AG09309 (cell line): ENCODE data around the gene SYTL3.
"Not testable (repeated sequence)": the region's sequence is repeated elsewhere in the genome, so short reads cannot be mapped to it uniquely, and the experiment has no call there.

Experiments
- DNase-seq: peaks from one replicate; pipeline ENCODE4 v3.0.0-alpha.2; 2010; ENCODE audit warnings: low read depth
- H3K4me3 ChIP-seq: 2 replicates; pipeline ENCODE4 v1.5.1; 2011; ENCODE audit warnings: mild to moderate bottlenecking, low read depth, low read length, moderate library complexity; ENCODE audit not compliant: control insufficient read depth
- TF ChIP-seq, protein P1 (sequence below): IDR thresholded peaks from 2 replicates; pipeline ENCODE4 v1.5.1; 2011; ENCODE audit warnings: mild to moderate bottlenecking, low read depth, low read length, inconsistent platforms; ENCODE audit not compliant: insufficient read depth, control insufficient read depth; ENCODE audit errors: missing control alignments

SYTL3 gene

DNA sequence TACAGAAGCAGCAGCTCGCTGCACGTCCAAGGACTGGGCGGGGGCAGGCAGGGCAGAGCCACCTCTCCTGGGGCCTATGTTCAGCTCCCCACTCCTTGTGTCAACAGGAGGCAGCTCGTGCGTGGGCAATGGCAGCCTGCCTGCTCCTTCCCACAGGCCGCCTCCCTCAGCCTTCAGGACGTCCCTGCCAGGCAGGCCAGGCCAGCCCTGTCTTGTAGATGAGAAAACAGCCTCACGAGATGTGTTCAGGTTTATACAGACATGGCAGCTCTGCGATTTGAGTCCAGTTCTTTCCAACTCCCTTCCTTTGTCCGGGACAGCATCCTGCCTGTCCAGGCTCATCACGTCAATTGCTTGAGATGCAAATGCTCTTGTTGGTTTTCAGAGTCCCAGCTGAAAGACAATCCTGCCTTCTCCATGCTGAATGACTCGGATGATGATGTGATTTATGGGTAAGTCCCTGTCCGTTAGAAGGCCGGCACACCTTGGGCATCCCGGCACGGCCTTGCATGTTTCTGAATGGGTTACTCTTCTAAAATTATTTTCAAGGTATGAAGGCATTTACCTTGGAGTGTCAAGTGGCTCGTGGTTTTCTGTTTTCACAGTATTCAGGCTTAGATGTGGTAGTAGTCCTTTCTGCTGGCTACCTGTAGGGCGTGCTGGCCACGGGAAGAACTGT, 18.8 kb upstream of the SYTL3 start:
- no peak for DNase-seq
- TF ChIP-seq, protein P1, sequence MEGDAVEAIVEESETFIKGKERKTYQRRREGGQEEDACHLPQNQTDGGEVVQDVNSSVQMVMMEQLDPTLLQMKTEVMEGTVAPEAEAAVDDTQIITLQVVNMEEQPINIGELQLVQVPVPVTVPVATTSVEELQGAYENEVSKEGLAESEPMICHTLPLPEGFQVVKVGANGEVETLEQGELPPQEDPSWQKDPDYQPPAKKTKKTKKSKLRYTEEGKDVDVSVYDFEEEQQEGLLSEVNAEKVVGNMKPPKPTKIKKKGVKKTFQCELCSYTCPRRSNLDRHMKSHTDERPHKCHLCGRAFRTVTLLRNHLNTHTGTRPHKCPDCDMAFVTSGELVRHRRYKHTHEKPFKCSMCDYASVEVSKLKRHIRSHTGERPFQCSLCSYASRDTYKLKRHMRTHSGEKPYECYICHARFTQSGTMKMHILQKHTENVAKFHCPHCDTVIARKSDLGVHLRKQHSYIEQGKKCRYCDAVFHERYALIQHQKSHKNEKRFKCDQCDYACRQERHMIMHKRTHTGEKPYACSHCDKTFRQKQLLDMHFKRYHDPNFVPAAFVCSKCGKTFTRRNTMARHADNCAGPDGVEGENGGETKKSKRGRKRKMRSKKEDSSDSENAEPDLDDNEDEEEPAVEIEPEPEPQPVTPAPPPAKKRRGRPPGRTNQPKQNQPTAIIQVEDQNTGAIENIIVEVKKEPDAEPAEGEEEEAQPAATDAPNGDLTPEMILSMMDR = no peak
- no peak overlapping the region for H3K4me3 ChIP-seq

DNA sequence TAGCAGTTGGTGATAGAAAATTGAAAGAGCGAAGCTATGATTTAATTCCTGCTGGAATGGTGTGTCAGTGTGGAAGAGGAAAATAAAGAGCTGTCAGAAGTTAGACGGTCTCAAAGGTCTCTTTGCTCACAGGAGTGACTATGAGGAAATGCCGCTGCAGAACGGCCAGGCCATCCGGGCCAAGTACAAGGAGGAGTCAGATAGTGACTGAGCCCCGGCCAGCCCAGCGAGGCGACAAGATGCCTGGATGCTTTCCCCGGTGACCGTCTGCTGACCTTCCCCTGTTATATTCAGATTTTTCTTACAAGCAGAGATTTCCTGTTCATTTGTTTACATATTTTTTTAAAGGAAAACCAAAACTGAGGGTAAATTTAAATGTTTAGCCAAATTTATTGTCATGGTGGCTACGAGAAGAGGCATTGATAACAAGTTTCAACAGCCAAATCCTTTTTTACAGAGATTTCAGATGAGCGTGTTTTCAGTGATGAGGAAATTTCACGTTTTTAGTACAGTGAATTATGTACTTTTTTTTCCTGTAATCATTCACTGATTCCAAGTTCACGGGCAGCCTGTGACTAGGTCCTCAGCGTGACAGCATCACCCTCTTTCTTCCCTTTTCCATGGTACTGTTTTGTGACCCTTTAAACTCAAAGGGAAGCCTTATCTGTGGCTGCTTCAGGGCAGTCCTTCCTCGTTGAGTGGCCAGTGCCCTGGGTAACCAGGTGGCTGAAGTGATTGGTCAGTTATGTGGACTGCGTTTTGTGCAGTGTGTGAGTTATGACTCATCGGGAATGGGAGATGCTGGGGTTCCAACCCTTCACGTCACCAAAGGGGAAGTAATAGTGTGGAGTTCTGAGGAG, 17.9 kb upstream of the SYTL3 start:
- DNase-seq = no peak
- TF ChIP-seq, protein P1 = no peak
- no peak overlapping the region for H3K4me3 ChIP-seq

DNA sequence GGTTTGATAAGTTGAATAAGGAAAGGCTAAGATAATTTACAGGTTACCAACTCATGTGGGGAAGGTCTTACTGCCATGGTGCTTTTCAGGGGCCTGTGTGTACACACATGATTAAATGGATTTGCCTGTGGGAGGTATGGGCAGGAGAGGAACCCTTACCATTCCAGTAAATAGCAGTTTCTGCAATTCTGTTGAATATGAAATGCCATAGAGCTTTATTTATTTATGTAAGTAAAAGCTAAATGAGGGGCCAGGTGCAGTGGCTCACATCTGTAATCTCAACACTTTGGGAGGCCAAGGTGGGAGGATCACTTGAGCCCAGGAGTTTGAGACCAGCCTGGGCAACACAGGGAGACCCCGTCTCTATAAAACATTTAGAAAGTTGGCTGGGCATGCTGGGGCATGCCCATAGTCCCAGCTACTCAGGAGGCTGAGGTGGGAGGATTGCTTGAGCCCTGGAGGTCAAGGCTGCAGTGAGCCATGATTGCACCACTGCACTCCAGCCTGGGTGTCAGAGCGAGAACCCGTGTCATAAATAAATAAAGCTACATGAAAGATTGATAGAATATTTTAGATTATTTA, 17.2 kb upstream of the SYTL3 start:
- H3K4me3 ChIP-seq, DNase-seq: not testable (repeated sequence)

DNA sequence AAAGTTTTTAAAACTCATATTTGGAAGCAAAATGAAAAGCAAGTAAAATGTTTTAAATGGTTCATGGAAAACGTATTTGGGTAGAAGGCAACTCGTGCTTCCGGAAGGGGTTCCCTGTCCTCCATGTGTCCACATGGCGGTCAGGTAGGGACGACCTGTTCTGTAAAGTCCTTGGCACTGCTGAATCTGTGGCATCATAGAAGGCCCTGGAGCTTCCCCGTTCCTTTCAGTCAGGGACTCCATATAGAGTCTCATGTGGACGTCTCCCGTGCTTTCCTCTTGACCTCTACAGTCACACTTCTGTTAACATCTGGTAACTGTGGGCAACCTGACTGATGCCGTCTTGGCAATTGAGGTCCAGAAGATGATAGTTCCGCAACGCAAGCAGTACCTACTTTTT, 16.7 kb upstream of the SYTL3 start:
- TF ChIP-seq, protein P1 = no peak
- H3K4me3 ChIP-seq = no peak overlapping the region
- no peak for DNase-seq

DNA sequence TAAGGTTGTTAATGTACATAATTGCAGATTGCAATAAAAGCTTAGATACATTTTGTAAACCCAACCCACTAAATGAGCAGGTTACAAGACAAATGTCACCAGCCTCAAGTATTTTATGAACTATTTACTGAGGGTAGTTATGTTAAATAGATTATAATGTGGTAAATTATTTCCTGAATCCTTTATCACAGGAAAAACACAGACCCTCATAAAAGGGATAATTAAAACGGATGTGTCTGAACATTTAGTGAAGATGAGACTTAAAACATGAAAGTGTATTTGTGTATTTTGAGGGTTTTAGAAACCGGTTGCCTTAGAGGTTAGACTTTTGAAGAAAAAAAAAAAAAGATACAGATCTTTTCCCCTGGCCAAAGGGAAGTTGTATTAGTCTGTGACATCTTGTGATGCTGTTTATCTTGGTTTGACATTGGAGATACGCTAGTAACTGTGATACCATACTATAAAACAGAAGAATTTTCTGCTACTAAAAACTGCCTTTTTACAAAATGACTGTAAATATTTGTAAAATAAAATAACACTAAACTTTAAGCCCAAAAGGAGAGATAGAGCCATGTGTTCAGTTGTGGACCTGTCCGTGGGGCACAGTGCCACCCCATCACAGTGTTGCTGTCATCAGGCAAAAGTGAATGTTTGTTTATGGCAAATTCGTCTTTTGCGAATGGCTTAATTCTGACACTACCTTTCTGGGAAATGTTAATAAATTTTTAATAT, 15.0 kb upstream of the SYTL3 start:
- DNase-seq = no peak
- TF ChIP-seq, protein P1 = no peak
- H3K4me3 ChIP-seq = no peak overlapping the region

DNA sequence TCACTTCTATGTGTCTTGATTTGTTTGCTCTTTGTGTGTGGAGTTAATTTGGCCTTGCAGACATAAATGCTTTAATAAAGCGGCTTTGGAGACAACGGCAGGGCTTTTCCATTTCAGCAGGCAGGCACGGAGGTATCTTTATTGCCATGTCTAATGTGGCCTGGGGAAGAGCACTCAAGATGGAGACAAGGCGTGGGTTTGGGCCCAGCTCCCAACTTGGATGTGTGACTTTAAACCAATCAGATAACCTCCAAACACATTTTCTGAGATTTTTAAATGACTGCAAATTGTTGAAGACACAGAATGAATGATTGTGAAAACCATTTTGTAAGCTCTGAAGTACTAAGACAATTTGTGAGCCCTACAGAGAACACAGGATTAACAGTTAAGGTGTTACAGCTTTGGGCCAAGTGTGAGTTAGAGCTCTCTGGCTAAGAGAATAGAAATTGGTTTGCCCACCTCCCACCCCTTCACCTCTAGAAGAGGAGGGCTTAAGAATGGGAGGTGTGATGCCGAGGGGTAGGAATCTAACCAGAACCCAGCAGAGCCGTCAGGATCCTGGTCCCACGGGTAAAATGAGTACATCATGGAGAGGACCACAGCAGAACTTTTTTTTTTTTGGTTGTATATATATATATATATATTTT, 14.3 kb upstream of the SYTL3 start:
- no peak for DNase-seq
- TF ChIP-seq, protein P1 = no peak
- no peak overlapping the region for H3K4me3 ChIP-seq
